ENCODE data around the gene PRPF38B.
"Not testable (repeated sequence)": the region's sequence is repeated elsewhere in the genome, so short reads cannot be mapped to it uniquely, and the experiment has no call there.

Gene PRPF38B

GRCh38 chr1:108679586-108680213 is 12.4 kb upstream of the PRPF38B start:
- DNase-seq (ENCODE audit: low read depth): no peak

GRCh38 chr1:108681701-108682100 is 10.4 kb upstream of the PRPF38B start:
- peak; percentile 51 for DNase-seq (ENCODE audit: low read depth)

GRCh38 chr1:108685529-108685928 is 6.6 kb upstream of the PRPF38B start:
- no peak for DNase-seq (ENCODE audit: low read depth)

- DNase-seq (ENCODE audit: low read depth): no peak
These were observed 5.3 kb upstream of the PRPF38B start for GRCh38 chr1:108686614-108687313.

- no peak for DNase-seq (ENCODE audit: low read depth)
These were observed 775 bp upstream of the PRPF38B start for GRCh38 chr1:108691128-108691941.

- DNase-seq (ENCODE audit: low read depth): peak; percentile 79
These were observed 880 bp downstream of the PRPF38B start for GRCh38 chr1:108692724-108693655.

- DNase-seq (ENCODE audit: low read depth): no peak
These were observed 3.4 kb downstream of the PRPF38B start for GRCh38 chr1:108695535-108695934.

- no peak for DNase-seq (ENCODE audit: low read depth)
These were observed 7.5 kb downstream of the PRPF38B start for GRCh38 chr1:108699375-108700332.

- no peak for DNase-seq (ENCODE audit: low read depth)
These were observed 9.2 kb downstream of the PRPF38B start for GRCh38 chr1:108701176-108701849.

- DNase-seq (ENCODE audit: low read depth): not testable (repeated sequence)
These were observed 10.0 kb downstream of the PRPF38B start for GRCh38 chr1:108702109-108702508.

- DNase-seq (ENCODE audit: low read depth): no peak
These were observed 11.8 kb downstream of the PRPF38B start for GRCh38 chr1:108703939-108704338.

- DNase-seq (ENCODE audit: low read depth): peak; percentile 63
These were observed 12.4 kb downstream of the PRPF38B start for GRCh38 chr1:108704496-108704895.

- DNase-seq (ENCODE audit: low read depth): no peak
These were observed 14.5 kb downstream of the PRPF38B start for GRCh38 chr1:108706643-108707042.

GRCh38 chr1:108708691-108709660 is 16.9 kb downstream of the PRPF38B start:
- DNase-seq (ENCODE audit: low read depth): no peak

GRCh38 chr1:108712606-108713150 is 20.6 kb downstream of the PRPF38B start, which contains the start of gene FNDC7:
TSS of gene FNDC7 (plus strand) at chr1:108712908. CDS start at chr1:108712934, 26 bp downstream.
- peak; percentile 56 for DNase-seq (ENCODE audit: low read depth)

- no peak for DNase-seq (ENCODE audit: low read depth)
These were observed 23.8 kb downstream of the PRPF38B start for GRCh38 chr1:108715932-108716331.

GRCh38 chr1:108716437-108717230 is 24.5 kb downstream of the PRPF38B start:
- peak; percentile 55 for DNase-seq (ENCODE audit: low read depth)
